ENCODE measurements around the gene HSFX3. TPM values are rescaled to one million over a fixed set of nuclear protein-coding genes. Genes with fewer than 3 reads are reported as not detected.
"Not testable (repeated sequence)": the region's sequence is repeated elsewhere in the genome, so short reads cannot be mapped to it uniquely, and the experiment has no call there.

HSFX3 gene
- total RNA-seq, 2 donors from 2014 or later = not detected

DNA sequence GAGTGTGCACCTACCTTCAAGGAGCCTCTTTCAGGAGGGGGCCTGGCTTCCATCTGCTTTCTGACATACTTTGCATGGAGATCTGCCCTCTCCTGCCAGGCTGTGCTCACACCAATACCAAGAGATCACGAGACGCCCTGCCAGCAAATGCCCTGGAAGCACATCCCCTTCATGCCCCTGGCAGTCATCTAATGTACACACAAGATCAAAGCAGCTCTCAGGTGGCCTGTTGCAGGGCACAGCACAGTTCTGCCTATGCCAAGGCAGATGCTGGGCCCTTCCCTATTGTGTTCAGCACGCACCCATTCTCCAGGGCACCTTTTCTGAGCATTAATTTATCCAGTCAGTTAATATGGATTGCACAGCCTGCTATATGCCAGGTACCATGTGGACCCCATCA, 16.9 kb downstream of the HSFX3 start:
- not testable (repeated sequence) for ATAC-seq (ENCODE audit: insufficient number of reproducible peaks, low FRiP score, low read depth); DNase-seq (ENCODE audit: low spot score); H3K4me3 ChIP-seq

DNA sequence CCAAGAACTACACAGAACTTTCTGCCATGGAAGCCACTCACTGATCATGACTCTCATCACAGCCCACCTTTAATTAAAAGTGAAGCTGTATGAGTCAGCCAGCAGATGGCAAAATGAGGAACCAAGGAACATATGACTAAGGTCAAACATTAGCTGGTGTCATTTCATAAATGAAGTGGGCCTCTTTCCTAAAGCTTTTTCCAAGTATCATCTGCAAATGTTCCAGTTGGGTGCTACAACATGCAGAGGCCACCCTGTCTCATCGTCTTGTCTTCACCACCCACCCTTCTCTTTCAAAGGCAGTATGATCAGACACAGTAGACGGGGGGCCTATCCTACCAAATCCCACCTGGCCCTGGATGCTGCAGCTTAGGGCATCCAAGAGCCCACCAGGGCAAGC, 18.1 kb downstream of the HSFX3 start:
- Histone ChIP-seq H3K27ac (no peak overlapping the region), H3K4me1 (ENCODE audit: control insufficient read depth in 1 of 2, low read depth in 2 of 2) (no peaks in the 10 kb centered on the region), H3K4me3 (no peak overlapping the region), H3K27me3 (replicated peaks; ENCODE audit: insufficient read depth) (no peaks in the 10 kb centered on the region), H3K9me3 (no peaks in the 10 kb centered on the region), H3K36me3 (no peaks in the 10 kb centered on the region)
- ATAC-seq (ENCODE audit: insufficient number of reproducible peaks, low FRiP score, low read depth) (no peak), DNase-seq (ENCODE audit: low spot score) (no peak)
- TF ChIP-seq CTCF (IDR thresholded peaks at IDR 0.05) = no peak

More for the DNA sequence above, 16.9 kb downstream of the HSFX3 start:
- not testable (repeated sequence) for H3K9me3 ChIP-seq; H3K4me1 ChIP-seq (ENCODE audit: control insufficient read depth in 1 of 2, low read depth in 2 of 2); H3K27me3 ChIP-seq (replicated peaks; ENCODE audit: insufficient read depth); H3K36me3 ChIP-seq; H3K27ac ChIP-seq

DNA sequence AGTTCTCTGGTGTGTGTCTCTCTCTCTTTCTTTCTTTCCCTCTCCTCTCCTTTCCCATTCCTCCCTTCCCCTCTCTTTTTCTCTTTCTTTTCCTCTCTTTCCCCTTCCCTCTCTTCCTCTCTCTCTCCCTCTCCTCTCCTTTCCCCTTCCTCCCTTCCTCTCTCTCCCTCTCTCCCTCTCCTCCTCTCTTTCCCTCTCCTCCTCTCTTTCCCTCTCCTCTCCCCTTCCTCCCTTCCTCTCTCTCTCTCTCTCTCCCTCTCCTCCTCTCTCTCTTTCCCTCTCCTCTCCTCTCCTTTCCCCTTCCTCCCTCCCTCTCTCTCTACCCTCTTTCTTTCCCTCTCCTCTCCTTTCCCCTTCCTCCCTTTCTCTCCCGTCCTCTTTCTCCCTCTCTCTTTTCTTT, 21.3 kb downstream of the HSFX3 start:
- Histone ChIP-seq H3K27me3 (replicated peaks; ENCODE audit: insufficient read depth) (no peaks in the 10 kb centered on the region), H3K4me3 (no peak overlapping the region), H3K4me1 (ENCODE audit: control insufficient read depth in 1 of 2, low read depth in 2 of 2) (no peaks in the 10 kb centered on the region), H3K27ac (no peak overlapping the region), H3K9me3 (no peaks in the 10 kb centered on the region), H3K36me3 (no peaks in the 10 kb centered on the region)
- DNase-seq (ENCODE audit: low spot score) = no peak
- no peak for TF ChIP-seq CTCF (IDR thresholded peaks at IDR 0.05)
- ATAC-seq (ENCODE audit: insufficient number of reproducible peaks, low FRiP score, low read depth) = no peak

GRCh38 chrX:149527705-149528104, 22.0 kb downstream of the HSFX3 start:
- DNase-seq (ENCODE audit: low spot score) (no peak), ATAC-seq (ENCODE audit: insufficient number of reproducible peaks, low FRiP score, low read depth) (no peak)
- H3K36me3 ChIP-seq = no peaks in the 10 kb centered on the region
- H3K4me1 ChIP-seq (ENCODE audit: control insufficient read depth in 1 of 2, low read depth in 2 of 2) = no peaks in the 10 kb centered on the region
- H3K9me3 ChIP-seq = no peaks in the 10 kb centered on the region
- peak; percentile 54 for TF ChIP-seq CTCF (IDR thresholded peaks at IDR 0.05)
- H3K27me3 ChIP-seq (replicated peaks; ENCODE audit: insufficient read depth) = no peaks in the 10 kb centered on the region
- H3K4me3 ChIP-seq = no peak overlapping the region
- H3K27ac ChIP-seq = no peak overlapping the region

- not testable (repeated sequence) for H3K9me3 ChIP-seq; H3K4me3 ChIP-seq; DNase-seq (ENCODE audit: low spot score); H3K27me3 ChIP-seq (replicated peaks; ENCODE audit: insufficient read depth); ATAC-seq (ENCODE audit: insufficient number of reproducible peaks, low FRiP score, low read depth); H3K36me3 ChIP-seq; H3K4me1 ChIP-seq (ENCODE audit: control insufficient read depth in 1 of 2, low read depth in 2 of 2)
- H3K27ac ChIP-seq = peak overlapping the region; percentile 50 to 66
Observed at GRCh38 chrX:149526318-149527033, 23.2 kb downstream of the HSFX3 start.

DNA sequence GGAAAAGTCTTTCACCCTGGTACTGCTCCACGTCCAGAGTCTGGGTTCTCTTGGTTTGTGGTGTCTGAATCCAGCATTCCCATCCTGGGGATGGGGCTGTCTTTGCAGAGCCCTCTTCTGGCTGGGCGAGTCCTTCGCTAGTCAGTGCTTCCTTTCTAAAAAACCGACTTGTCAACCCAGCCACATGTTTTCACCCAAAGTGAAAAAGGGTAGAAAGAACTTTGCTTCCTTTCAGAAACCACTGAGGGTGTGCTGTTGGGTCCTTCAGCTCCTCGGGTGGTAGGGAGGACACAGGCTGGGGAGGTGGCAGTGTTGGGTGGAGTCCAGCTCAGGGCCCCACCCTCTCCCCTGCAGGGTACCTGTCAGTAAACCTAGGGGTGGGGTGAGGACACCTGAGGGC, 23.8 kb downstream of the HSFX3 start:
- peak overlapping the region; percentile 50 to 66 for H3K27ac ChIP-seq
- not testable (repeated sequence) for H3K36me3 ChIP-seq; DNase-seq (ENCODE audit: low spot score); H3K9me3 ChIP-seq; H3K4me1 ChIP-seq (ENCODE audit: control insufficient read depth in 1 of 2, low read depth in 2 of 2); ATAC-seq (ENCODE audit: insufficient number of reproducible peaks, low FRiP score, low read depth); H3K27me3 ChIP-seq (replicated peaks; ENCODE audit: insufficient read depth); H3K4me3 ChIP-seq

GRCh38 chrX:149525389-149525788, 24.3 kb downstream of the HSFX3 start:
- not testable (repeated sequence) for H3K4me1 ChIP-seq (ENCODE audit: control insufficient read depth in 1 of 2, low read depth in 2 of 2); H3K9me3 ChIP-seq; ATAC-seq (ENCODE audit: insufficient number of reproducible peaks, low FRiP score, low read depth); H3K27ac ChIP-seq; H3K36me3 ChIP-seq; H3K27me3 ChIP-seq (replicated peaks; ENCODE audit: insufficient read depth); H3K4me3 ChIP-seq
- DNase-seq (ENCODE audit: low spot score) = peak; percentile 12

All from thoracic aorta (tissue), 2 donors.